Ovary (tissue), 9 donors: ENCODE results near the gene SRGAP3. TPM values are rescaled to one million over a fixed set of nuclear protein-coding genes. Genes with fewer than 3 reads are reported as not detected.

Experiments used
- DNase-seq, 5 donors: peaks; one replicate each; pipeline ENCODE4 v3.0.0-alpha.2; 2019 to 2020
- H3K27ac ChIP-seq, 2 donors: fragments of 200-600 bp; one replicate each; pipeline versions ENCODE4 v1.5.1 to v1.8.0; 2019 to 2022
- H3K27me3 ChIP-seq: fragments of 200-600 bp; one replicate; pipeline ENCODE4 v1.8.0; 2022
- H3K36me3 ChIP-seq: fragments of 200-600 bp; sonication (generic); one replicate; pipeline ENCODE4 v1.5.1; 2019
- H3K4me1 ChIP-seq: one replicate; pipeline ENCODE4 v1.8.1; 2013; ENCODE audit warnings: mild to moderate bottlenecking, moderate library complexity; ENCODE audit not compliant: insufficient read depth
- H3K4me3 ChIP-seq: fragments of 200-600 bp; sonication (generic); one replicate; pipeline ENCODE4 v1.5.1; 2017
- H3K9me3 ChIP-seq, 2 donors: fragments of 200-600 bp in 1 of 2; sonication (generic) in 1 of 2; one replicate each; pipeline versions ENCODE4 v1.5.1 to v1.8.1; 2013 to 2019; ENCODE audit warnings: mild to moderate bottlenecking in 1 of 2, moderate library complexity in 1 of 2
- CTCF ChIP-seq, 3 donors: fragments of 450-650 bp in 2 of 3; fragments of 200-600 bp in 1 of 3; IDR thresholded peaks; one replicate each; pipeline versions ENCODE4 v1.5.1 to v1.8.0; 2016 to 2022; ENCODE audit warnings: antibody characterized with exemption in 3 of 3, mild to moderate bottlenecking in 1 of 3
- EP300 ChIP-seq: sonication (generic); formaldehyde crosslinking; IDR thresholded peaks from one replicate; pipeline ENCODE4 v1.6.1; 2017; ENCODE audit warnings: antibody characterized with exemption
- POLR2A ChIP-seq: fragments of 450-650 bp; IDR thresholded peaks from one replicate; pipeline ENCODE4 v1.6.1; 2017; ENCODE audit warnings: antibody characterized with exemption, mild to moderate bottlenecking, moderate library complexity
- WGBS, 3 donors: extraction: QIAGEN DNeasy Blood & Tissue Kit in 1 of 3; methylation state at CpG; one replicate each; pipeline versions ENCODE4 v1.1.5 to v1.1.7; 2013 to 2017; 5-methylcytosine and 5-hydroxymethylcytosine counted together
- intact Hi-C, 4 donors: fragments of 100-400 bp; cut with DNase I; formaldehyde crosslinking; loops; one replicate each; pipeline versions ENCODE4 v1.11.0 to v1.15.1; 2022 to 2023
- polyA plus RNA-seq, 2 donors: library from polyadenylated mRNA; stranded (reverse); fragments of 200-250 nt in 1 of 2; fragments of 350-450 nt in 1 of 2; fragmentation: Illumina TruSeq in 1 of 2; extraction: RNeasy Lipid Tissue Mini Kit (QIAGEN cat#74804) in 1 of 2; gene quantifications; one replicate each; pipeline ENCODE4 v1.2.3, GENCODE V29; 2013 to 2014
- total RNA-seq, 7 donors: library from RNA; depleted of rRNA in 2 of 7; stranded (reverse); fragments of >200 nt in 2 of 7; fragmentation: NEBNext Ultra II Directional in 3 of 7; extraction: Animal tissue kit (Norgen Biotek cat#: 25700) in 3 of 7; gene quantifications; one replicate each; pipeline versions ENCODE4 v1.1.0 to v1.2.4, GENCODE V29; 2016 to 2023
- donor health status: DM: no; HTN: no; CAD: no; lungs with moderate emphysema.
- donor health status: DM: no; HTN: no; CAD: no.
- donor health status: Bipolar disorder and iron deficiency.
- donor health status: DM: yes; HTN: yes; CAD: no.
- donor health status: DM: no; HTN: no; CAD: no.
- donor health status: DM: yes; HTN: yes; CAD: no.

The SRGAP3 gene
- total and polyA plus RNA-seq, 9 donors = 2.1 to 36.8 (median 13.1) TPM

GRCh38 chr3:9233101-9233500 lies 16.3 kb downstream of the SRGAP3 start:
- TF ChIP-seq EP300 = no peak
- TF ChIP-seq POLR2A = no peak
- TF ChIP-seq CTCF (IDR thresholded peaks at IDR 0.05) = no peak
- Histone ChIP-seq H3K4me3 (no peak overlapping the region), H3K9me3 (no peaks in the 10 kb centered on the region), H3K4me1 (peaks cover 9% of the 10 kb centered on the region), H3K27me3 (no peaks in the 10 kb centered on the region), H3K36me3 (no peaks in the 10 kb centered on the region), H3K27ac (no peak overlapping the region)
- no peak for DNase-seq
- 53 to 56% (median 55%) methylated on average over 4 of the region's 4 CpGs for WGBS, 3 donors
- intact Hi-C loops = no loop called here

DNA sequence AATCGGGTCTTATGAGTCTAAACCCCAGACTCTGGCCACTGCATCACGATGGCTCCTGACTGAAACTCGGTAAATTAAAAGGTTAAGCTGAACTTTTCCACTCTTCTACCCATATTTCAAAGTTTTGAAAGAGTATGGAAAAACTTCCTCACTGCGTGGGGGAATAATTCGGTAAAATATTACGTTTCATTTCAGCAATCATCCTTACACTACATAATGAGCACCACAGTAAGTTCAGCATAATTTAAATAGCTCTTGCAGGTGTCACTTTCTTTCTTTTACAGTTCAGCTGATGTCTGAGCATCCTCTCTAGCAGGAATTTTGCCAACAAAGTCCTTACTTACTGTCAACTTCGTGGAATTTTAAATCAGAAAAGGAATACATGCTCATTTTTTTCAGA lies 17.5 kb downstream of the SRGAP3 start:
- intact Hi-C loops = no loop called here
- H3K27ac ChIP-seq = peak overlapping the region in 1 of 2 donors; percentile 71

DNA sequence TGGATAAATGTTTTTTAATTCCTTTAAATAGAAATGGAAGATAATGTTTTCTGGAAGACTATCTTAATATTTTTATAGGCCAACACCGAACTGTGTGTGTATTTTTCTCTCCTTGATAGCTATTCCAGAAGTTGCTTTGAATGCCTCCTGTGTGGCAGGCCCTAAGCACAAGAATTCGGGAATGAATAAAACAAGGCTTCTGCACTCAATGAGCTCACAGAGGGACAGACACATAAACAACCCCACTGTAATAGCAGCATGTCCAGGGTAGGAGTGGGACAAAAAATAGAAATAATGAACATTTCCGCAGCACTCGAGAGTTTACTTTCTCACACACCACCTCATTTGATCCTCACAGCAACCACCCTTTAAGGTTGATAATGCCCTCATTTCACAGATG lies 18.0 kb downstream of the SRGAP3 start:
- peaks cover 9% of the 10 kb centered on the region for H3K4me1 ChIP-seq
- intact Hi-C loops = no loop called here
- peak overlapping the region in 1 of 2 donors; percentile 71 for H3K27ac ChIP-seq

More for the DNA sequence above, 17.5 kb downstream of the SRGAP3 start:
- DNase-seq = no peak
- H3K36me3 ChIP-seq = no peaks in the 10 kb centered on the region
- no peak overlapping the region for H3K4me3 ChIP-seq
- no peaks in the 10 kb centered on the region for H3K9me3 ChIP-seq
- no peaks in the 10 kb centered on the region for H3K27me3 ChIP-seq
- WGBS, 3 donors = 35 to 46% (median 42%) methylated on average over 7 of the region's 7 CpGs
- peaks cover 9% of the 10 kb centered on the region for H3K4me1 ChIP-seq
- no peak for TF ChIP-seq EP300
- TF ChIP-seq CTCF (IDR thresholded peaks at IDR 0.05) = no peak
- TF ChIP-seq POLR2A = no peak

GRCh38 chr3:9231006-9231405 lies 18.4 kb downstream of the SRGAP3 start:
- Histone ChIP-seq H3K4me3 (peak overlapping the region; percentile 0), H3K9me3 (no peaks in the 10 kb centered on the region), H3K4me1 (peaks cover 9% of the 10 kb centered on the region), H3K27ac (peak overlapping the region; percentile 26 to 71), H3K36me3 (no peaks in the 10 kb centered on the region), H3K27me3 (no peaks in the 10 kb centered on the region)
- intact Hi-C loops = no loop called here
- TF ChIP-seq CTCF (IDR thresholded peaks at IDR 0.05) = no peak
- no peak for TF ChIP-seq EP300
- no peak for TF ChIP-seq POLR2A
- peak; percentile 50 to 77 (median 66) for DNase-seq
- WGBS, 3 donors = 11 to 13% (median 13%) methylated on average over 6 of the region's 6 CpGs

More for the DNA sequence above, 18.0 kb downstream of the SRGAP3 start:
- no peak for TF ChIP-seq EP300
- TF ChIP-seq CTCF (IDR thresholded peaks at IDR 0.05) = no peak
- no peak for TF ChIP-seq POLR2A
- Histone ChIP-seq H3K36me3 (no peaks in the 10 kb centered on the region), H3K27me3 (no peaks in the 10 kb centered on the region), H3K4me3 (no peak overlapping the region), H3K9me3 (no peaks in the 10 kb centered on the region)
- 22 to 35% (median 29%) methylated on average over 4 of the region's 4 CpGs for WGBS, 3 donors
- no peak for DNase-seq
